SK-N-SH treated with all-trans-retinoic acid at 6 μM for 48 hours (cell line): ENCODE data around the gene ZNF500.

Source experiments
- ATAC-seq: fragments of 200-7000 bp; cut with Tn5 transposase; 3 replicates; pipeline ENCODE4 v1.9.1; 2020; ENCODE audit warnings: mild to moderate bottlenecking, moderate library complexity
- ARNTL ChIP-seq: fragments of 450-650 bp; formaldehyde crosslinking; IDR thresholded peaks from 2 replicates; pipeline ENCODE4 v1.5.0; 2020; ENCODE audit warnings: low read depth, mild to moderate bottlenecking, moderate library complexity, borderline replicate concordance
- BACH2 ChIP-seq: fragments of 250-450 bp; sonication (Bioruptor Pico); IDR thresholded peaks from 2 replicates; pipeline ENCODE4 v1.9.0; 2021; ENCODE audit warnings: mild to moderate bottlenecking, borderline replicate concordance
- CSDC2 ChIP-seq: fragments of 250-450 bp; sonication (Bioruptor Pico); IDR thresholded peaks from 2 replicates; pipeline ENCODE4 v1.5.0; 2020; ENCODE audit warnings: mild to moderate bottlenecking, moderate library complexity
- CSRNP3 ChIP-seq: fragments of 250-450 bp; sonication (Bioruptor Pico); IDR thresholded peaks from 2 replicates; pipeline ENCODE4 v1.5.1; 2021; ENCODE audit warnings: mild to moderate bottlenecking, moderate library complexity
- ESRRG ChIP-seq: fragments of 250-450 bp; sonication (Bioruptor Pico); IDR thresholded peaks from 2 replicates; pipeline ENCODE4 v1.6.1; 2021; ENCODE audit warnings: mild to moderate bottlenecking
- GLIS3 ChIP-seq: fragments of 250-450 bp; sonication (Bioruptor Pico); IDR thresholded peaks from 2 replicates; pipeline ENCODE4 v1.5.0; 2020; ENCODE audit warnings: mild to moderate bottlenecking, moderate library complexity
- ISL1 ChIP-seq: fragments of 250-450 bp; sonication (Bioruptor Pico); IDR thresholded peaks from 2 replicates; pipeline ENCODE4 v2.1.2; 2022; ENCODE audit warnings: mild to moderate bottlenecking, moderate library complexity
- OSR1 ChIP-seq: fragments of 250-450 bp; sonication (Bioruptor Pico); IDR thresholded peaks from 2 replicates; pipeline ENCODE4 v1.8.0; 2022; ENCODE audit warnings: moderate library complexity, mild to moderate bottlenecking, inconsistent platforms
- PATZ1 ChIP-seq: fragments of 250-450 bp; sonication (Bioruptor Pico); IDR thresholded peaks from 2 replicates; pipeline ENCODE4 v1.8.0; 2020; ENCODE audit warnings: mild to moderate bottlenecking, moderate library complexity, borderline replicate concordance
- POU6F1 ChIP-seq: fragments of 250-450 bp; sonication (Bioruptor Pico); IDR thresholded peaks from 2 replicates; pipeline ENCODE4 v1.8.0; 2021; ENCODE audit warnings: low read depth, mild to moderate bottlenecking, moderate library complexity, borderline replicate concordance
- PPARA ChIP-seq: fragments of 250-450 bp; sonication (Bioruptor Pico); IDR thresholded peaks from 2 replicates; pipeline ENCODE4 v1.5.0; 2020; ENCODE audit warnings: mild to moderate bottlenecking, borderline replicate concordance
- SNAI2 ChIP-seq: fragments of 250-450 bp; sonication (Bioruptor Pico); IDR thresholded peaks from 2 replicates; pipeline ENCODE4 v1.5.0; 2020; ENCODE audit warnings: mild to moderate bottlenecking, moderate library complexity
- TCF4 ChIP-seq: fragments of 250-450 bp; sonication (Bioruptor Pico); IDR thresholded peaks from 2 replicates; pipeline ENCODE4 v1.8.0; 2021; ENCODE audit warnings: mild to moderate bottlenecking, moderate library complexity, borderline replicate concordance
- TOX ChIP-seq: fragments of 250-450 bp; sonication (Bioruptor Pico); IDR thresholded peaks from 2 replicates; pipeline ENCODE4 v1.8.0; 2021; ENCODE audit warnings: mild to moderate bottlenecking, moderate library complexity, borderline replicate concordance
- TSHZ2 ChIP-seq: fragments of 250-450 bp; sonication (Bioruptor Pico); IDR thresholded peaks from 2 replicates; pipeline ENCODE4 v1.5.0; 2020; ENCODE audit warnings: mild to moderate bottlenecking, moderate library complexity
- ZC3H10 ChIP-seq: fragments of 250-450 bp; sonication (Bioruptor Pico); IDR thresholded peaks from 2 replicates; pipeline ENCODE4 v1.5.1; 2021; ENCODE audit warnings: mild to moderate bottlenecking, moderate library complexity
- ZFP3 ChIP-seq: fragments of 250-450 bp; sonication (Bioruptor Pico); IDR thresholded peaks from 2 replicates; pipeline ENCODE4 v1.5.0; 2020; ENCODE audit warnings: mild to moderate bottlenecking, moderate library complexity
- ZFP30 ChIP-seq: fragments of 450-650 bp; formaldehyde crosslinking; IDR thresholded peaks from 2 replicates; pipeline ENCODE4 v1.5.0; 2022; ENCODE audit warnings: mild to moderate bottlenecking, moderate library complexity
- ZNF565 ChIP-seq: fragments of 450-650 bp; formaldehyde crosslinking; conservative IDR thresholded peaks from 2 replicates; pipeline ENCODE4 v1.5.0; 2020; ENCODE audit warnings: low read depth, mild to moderate bottlenecking, moderate library complexity
- ZNF70 ChIP-seq: fragments of 450-650 bp; formaldehyde crosslinking; IDR thresholded peaks from 2 replicates; pipeline ENCODE4 v1.5.0; 2020; ENCODE audit warnings: mild to moderate bottlenecking, moderate library complexity
- ZNF8 ChIP-seq: fragments of 450-650 bp; formaldehyde crosslinking; IDR thresholded peaks from 2 replicates; pipeline ENCODE4 v1.5.0; 2020; ENCODE audit warnings: mild to moderate bottlenecking, moderate library complexity

The ZNF500 gene

GRCh38 chr16:4795181-4795827, 28.3 kb upstream of the ZNF500 start, which contains the start of gene SMIM22:
Gene SMIM22 (plus strand): TSS chr16:4795369. CDS start chr16:4795735, 366 bp downstream.
- TF ChIP-seq ZFP3 = no peak
- no peak for TF ChIP-seq ESRRG (CRISPR knock-in tag)
- TF ChIP-seq ISL1 (CRISPR knock-in tag) = no peak
- no peak for TF ChIP-seq OSR1 (CRISPR knock-in tag)
- no peak for TF ChIP-seq CSRNP3 (CRISPR knock-in tag)
- TF ChIP-seq GLIS3 = no peak
- TF ChIP-seq TOX = no peak
- no peak for TF ChIP-seq CSDC2 (CRISPR knock-in tag)
- TF ChIP-seq, all 23 proteins: peak for 0
- no peak for ATAC-seq

- TF ChIP-seq ZNF70 = no peak
- TF ChIP-seq PATZ1 (CRISPR knock-in tag) = no peak
- TF ChIP-seq TOX = no peak
- no peak for TF ChIP-seq ZNF8 (CRISPR knock-in tag)
- TF ChIP-seq ZC3H10 (CRISPR knock-in tag) = no peak
- TF ChIP-seq OSR1 (CRISPR knock-in tag) = no peak
- TF ChIP-seq GLIS3 = no peak
- TF ChIP-seq SNAI2 = no peak
- no peak for TF ChIP-seq TSHZ2
- TF ChIP-seq BACH2 (CRISPR knock-in tag) = no peak
- no peak for TF ChIP-seq ZNF565 (CRISPR knock-in tag)
- no peak for TF ChIP-seq CSRNP3 (CRISPR knock-in tag)
- TF ChIP-seq ARNTL = no peak
- TF ChIP-seq PPARA = no peak
- TF ChIP-seq POU6F1 (CRISPR knock-in tag) = no peak
- TF ChIP-seq TCF4 (CRISPR knock-in tag) = no peak
- TF ChIP-seq ISL1 (CRISPR knock-in tag) = no peak
- ATAC-seq = no peak
Measured at GRCh38 chr16:4792951-4793513, 26.1 kb upstream of the ZNF500 start.

GRCh38 chr16:4790871-4791270, 23.9 kb upstream of the ZNF500 start:
- TF ChIP-seq ZFP30 (CRISPR knock-in tag) (no peak), GLIS3 (no peak), CSRNP3 (CRISPR knock-in tag) (no peak), ESRRG (CRISPR knock-in tag) (no peak)
- TF ChIP-seq, all 23 proteins: peak for 0
- ATAC-seq = no peak
